ENCODE measurements around the gene CYP24A1.

CYP24A1 gene

GRCh38 chr20:54208548-54209176 is 34.9 kb upstream of the CYP24A1 start:
- peak overlapping the region; percentile 91 for H3K27ac Mint-ChIP-seq
- H3K27me3 Mint-ChIP-seq: no peaks in the 10 kb centered on the region
- peaks cover 66% of the 10 kb centered on the region for H3K4me1 Mint-ChIP-seq (ENCODE audit: low read depth)
- H3K9me3 Mint-ChIP-seq: no peaks in the 10 kb centered on the region
- no peak for DNase-seq
- H3K4me3 Mint-ChIP-seq: peak overlapping the region; percentile 95
- H3K36me3 Mint-ChIP-seq (ENCODE audit: low read depth): peaks cover 38% of the 10 kb centered on the region

DNA sequence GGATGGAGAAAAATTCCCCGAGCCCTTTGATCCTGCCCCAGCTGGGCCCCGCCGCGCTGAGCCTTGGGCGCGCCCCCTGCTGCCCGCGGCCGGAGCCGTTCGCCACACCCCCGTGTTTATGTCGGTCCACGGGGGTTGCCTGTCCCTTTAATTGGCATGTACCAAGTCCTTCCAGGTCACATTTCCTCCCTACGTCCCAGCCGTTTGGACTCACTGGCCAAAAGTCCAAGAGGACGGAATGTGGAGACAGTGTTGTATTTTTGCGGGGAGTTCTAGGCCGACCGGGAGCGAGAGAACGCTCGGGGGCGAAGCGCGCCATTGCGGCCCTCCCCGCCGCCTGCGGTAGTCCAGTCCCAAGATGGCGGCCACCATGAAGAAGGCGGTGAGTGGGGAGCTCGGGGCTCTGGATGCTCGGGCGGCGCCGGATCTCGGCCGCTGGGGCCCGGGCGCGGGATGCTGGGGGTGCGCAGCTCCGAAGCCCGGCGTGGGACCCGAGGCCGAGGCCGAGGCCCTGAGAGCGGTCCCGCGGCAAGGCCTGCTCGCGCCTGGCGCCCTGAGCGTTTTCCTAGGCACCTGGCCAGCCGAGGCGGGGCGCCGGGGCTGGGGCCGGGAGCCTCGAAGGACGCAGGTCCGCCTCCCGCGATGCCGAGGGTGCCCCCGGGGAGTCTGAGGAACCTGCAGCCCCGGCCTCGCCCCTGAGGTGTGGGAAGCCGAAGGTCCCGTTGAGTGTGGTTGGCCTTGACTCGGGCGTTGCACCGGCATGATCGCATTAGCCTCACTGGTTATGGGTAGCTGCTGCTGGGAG is 34.2 kb upstream of the CYP24A1 start, which contains the start of gene PFDN4:
PFDN4 (plus strand) TSS at position 345 of the 805 bp plus-strand sequence; CDS start at position 359, 14 bp downstream.
- peak within 1 kb of the TSS; percentile 95 for H3K4me3 Mint-ChIP-seq
- H3K36me3 Mint-ChIP-seq (ENCODE audit: low read depth): peaks cover 34% of the 10 kb centered on the region
- no peaks in the 10 kb centered on the region for H3K9me3 Mint-ChIP-seq
- peak; percentile 92 for DNase-seq
- no peaks in the 10 kb centered on the region for H3K27me3 Mint-ChIP-seq
- H3K27ac Mint-ChIP-seq: peak within 1 kb of the TSS; percentile 100
- peaks cover 63% of the 10 kb centered on the region for H3K4me1 Mint-ChIP-seq (ENCODE audit: low read depth)

DNA sequence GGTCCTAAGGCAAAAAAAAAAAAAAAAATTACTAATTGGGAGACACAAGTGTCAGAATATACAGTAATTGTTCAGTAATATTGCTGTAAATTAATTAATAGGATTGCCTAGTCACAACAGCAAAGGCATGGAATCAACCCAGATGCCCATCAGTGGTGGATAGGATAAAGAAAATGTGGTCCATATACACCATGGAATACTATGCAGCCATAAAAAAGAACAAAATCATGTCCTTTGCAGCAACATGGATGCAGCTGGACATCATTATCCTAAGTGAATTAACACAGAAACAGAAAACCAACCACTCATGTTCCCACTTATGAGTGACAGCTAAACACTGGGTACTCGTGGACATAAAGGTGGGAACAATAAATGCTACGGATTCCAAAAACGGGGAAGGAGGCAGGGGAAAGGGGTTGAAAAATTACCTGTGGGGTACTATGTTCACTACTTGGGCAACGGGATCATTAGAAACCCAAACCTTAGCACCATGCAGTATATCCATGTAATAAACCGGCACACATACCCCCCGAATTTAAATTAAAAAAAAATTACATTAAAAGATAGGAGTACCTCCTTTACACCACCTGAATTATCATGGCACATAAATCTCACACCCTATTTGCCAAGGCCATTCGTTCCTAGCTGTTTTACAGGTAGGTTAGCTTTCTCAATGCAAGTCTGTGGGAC is 33.4 kb upstream of the CYP24A1 start:
- Mint-ChIP-seq H3K4me3 (peak overlapping the region; percentile 95), H3K36me3 (ENCODE audit: low read depth) (peaks cover 27% of the 10 kb centered on the region), H3K27me3 (no peaks in the 10 kb centered on the region), H3K4me1 (ENCODE audit: low read depth) (peaks cover 55% of the 10 kb centered on the region), H3K27ac (peak overlapping the region; percentile 100), H3K9me3 (no peaks in the 10 kb centered on the region)
- DNase-seq: no peak

DNA sequence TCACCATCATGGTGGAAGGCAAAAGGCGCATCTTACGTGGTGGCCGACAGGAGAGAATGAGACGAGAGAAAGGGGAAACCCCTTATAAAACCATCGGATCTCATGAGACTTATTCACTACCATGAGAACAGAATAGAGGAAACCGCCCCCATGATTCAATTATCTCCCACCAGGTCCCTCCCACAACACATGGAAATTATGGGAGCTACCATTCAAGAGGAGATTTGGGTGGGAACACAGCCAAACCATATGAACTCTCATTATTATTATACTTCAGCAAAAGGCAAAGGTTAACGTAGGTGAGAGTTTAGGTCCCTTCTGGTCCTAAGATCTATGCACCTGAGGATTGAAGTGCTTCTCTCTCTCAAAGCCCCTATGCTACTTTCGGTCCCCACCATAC is 31.7 kb upstream of the CYP24A1 start:
- Mint-ChIP-seq H3K4me3 (no peak overlapping the region), H3K36me3 (ENCODE audit: low read depth) (peaks cover 10% of the 10 kb centered on the region), H3K27me3 (no peaks in the 10 kb centered on the region), H3K27ac (peak overlapping the region; percentile 75), H3K4me1 (ENCODE audit: low read depth) (peaks cover 39% of the 10 kb centered on the region), H3K9me3 (no peaks in the 10 kb centered on the region)
- no peak for DNase-seq

- H3K4me3 Mint-ChIP-seq: no peak overlapping the region
These were observed 30.7 kb upstream of the CYP24A1 start for GRCh38 chr20:54204481-54204880.

GRCh38 chr20:54204063-54204462 is 30.3 kb upstream of the CYP24A1 start:
- Mint-ChIP-seq H3K27ac (no peak overlapping the region), H3K9me3 (no peaks in the 10 kb centered on the region), H3K4me1 (ENCODE audit: low read depth) (peaks cover 25% of the 10 kb centered on the region), H3K4me3 (no peak overlapping the region), H3K36me3 (ENCODE audit: low read depth) (peaks cover 9% of the 10 kb centered on the region), H3K27me3 (no peaks in the 10 kb centered on the region)
- DNase-seq: no peak

More at GRCh38 chr20:54204481-54204880, 30.7 kb upstream of the CYP24A1 start:
- Mint-ChIP-seq H3K4me1 (ENCODE audit: low read depth) (peaks cover 29% of the 10 kb centered on the region), H3K27ac (no peak overlapping the region), H3K9me3 (no peaks in the 10 kb centered on the region), H3K27me3 (no peaks in the 10 kb centered on the region), H3K36me3 (ENCODE audit: low read depth) (peaks cover 9% of the 10 kb centered on the region)
- DNase-seq: no peak

DNA sequence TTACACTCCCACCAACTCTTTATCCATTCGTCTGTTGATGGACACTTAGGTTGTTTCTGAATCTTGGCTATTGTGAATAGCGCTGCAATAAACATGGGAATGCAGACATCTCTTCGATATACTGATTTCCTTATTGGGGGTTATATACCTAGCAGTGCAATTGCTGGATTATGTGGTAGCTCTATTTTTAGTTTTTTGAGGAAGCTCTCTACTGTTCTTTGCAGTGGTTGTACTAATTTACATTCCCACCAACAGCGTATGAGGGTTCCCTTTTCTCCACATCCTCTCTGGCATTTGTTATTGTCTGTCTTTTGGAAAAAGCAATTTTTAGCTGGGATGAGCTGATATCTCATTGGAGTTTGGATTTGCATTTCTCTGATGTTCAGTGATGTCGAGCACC is 29.5 kb upstream of the CYP24A1 start:
- DNase-seq: no peak
- no peaks in the 10 kb centered on the region for H3K9me3 Mint-ChIP-seq
- H3K27me3 Mint-ChIP-seq: no peaks in the 10 kb centered on the region
- no peak overlapping the region for H3K27ac Mint-ChIP-seq
- H3K4me1 Mint-ChIP-seq (ENCODE audit: low read depth): peaks cover 20% of the 10 kb centered on the region
- no peak overlapping the region for H3K4me3 Mint-ChIP-seq
- peaks cover 2% of the 10 kb centered on the region for H3K36me3 Mint-ChIP-seq (ENCODE audit: low read depth)

GRCh38 chr20:54201268-54201846 is 27.6 kb upstream of the CYP24A1 start:
- Mint-ChIP-seq H3K9me3 (no peaks in the 10 kb centered on the region), H3K4me3 (no peak overlapping the region)

DNA sequence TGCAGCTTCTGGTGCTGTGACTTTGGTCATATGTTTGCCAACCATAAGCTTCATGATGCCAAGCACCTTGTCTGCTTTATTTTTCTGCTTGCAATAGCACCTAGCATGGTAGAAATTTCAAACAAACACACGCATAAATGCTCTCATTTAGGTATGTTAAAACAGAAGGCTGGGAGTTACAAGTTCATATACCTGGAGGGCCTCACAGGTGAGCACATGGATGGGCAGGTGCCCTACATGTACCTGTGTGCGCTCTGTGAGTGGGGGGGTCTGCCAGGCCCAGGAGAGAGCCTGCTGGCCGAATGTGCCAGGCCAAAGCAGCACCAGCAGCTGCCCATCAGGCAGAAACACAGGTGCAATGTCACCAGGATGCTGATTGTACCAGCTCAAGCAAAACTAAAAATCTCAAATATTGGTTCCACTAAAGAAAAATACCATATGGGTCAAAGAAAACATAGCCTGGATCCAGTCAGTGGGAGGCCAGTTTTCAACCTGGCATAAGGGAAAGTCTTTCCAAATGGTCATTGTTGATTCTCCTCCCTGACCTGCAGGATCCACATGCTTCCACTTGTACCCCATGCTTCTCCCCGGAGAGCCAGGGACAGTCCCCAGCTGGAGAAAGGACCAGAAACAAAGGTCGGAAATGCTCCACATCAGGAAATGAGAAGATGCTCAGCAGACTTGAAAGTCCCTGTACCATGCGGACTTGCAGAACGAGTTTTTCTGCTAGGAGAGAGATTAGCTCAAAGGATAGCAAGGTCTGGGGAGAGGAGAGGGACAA is 26.9 kb upstream of the CYP24A1 start:
- peaks cover 8% of the 10 kb centered on the region for H3K4me1 Mint-ChIP-seq (ENCODE audit: low read depth)
- no peak for DNase-seq
- no peaks in the 10 kb centered on the region for H3K9me3 Mint-ChIP-seq
- no peak overlapping the region for H3K27ac Mint-ChIP-seq
- H3K36me3 Mint-ChIP-seq (ENCODE audit: low read depth): no peaks in the 10 kb centered on the region
- no peaks in the 10 kb centered on the region for H3K27me3 Mint-ChIP-seq
- H3K4me3 Mint-ChIP-seq: no peak overlapping the region

More at GRCh38 chr20:54201268-54201846, 27.6 kb upstream of the CYP24A1 start:
- Mint-ChIP-seq H3K27me3 (no peaks in the 10 kb centered on the region), H3K36me3 (ENCODE audit: low read depth) (no peaks in the 10 kb centered on the region), H3K4me1 (ENCODE audit: low read depth) (peaks cover 15% of the 10 kb centered on the region), H3K27ac (no peak overlapping the region)
- no peak for DNase-seq

- Mint-ChIP-seq H3K27ac (no peak overlapping the region), H3K9me3 (no peaks in the 10 kb centered on the region), H3K4me1 (ENCODE audit: low read depth) (no peaks in the 10 kb centered on the region), H3K36me3 (ENCODE audit: low read depth) (no peaks in the 10 kb centered on the region), H3K4me3 (no peak overlapping the region), H3K27me3 (peaks cover 2% of the 10 kb centered on the region)
- peak; percentile 81 for DNase-seq
These were observed 26.0 kb upstream of the CYP24A1 start for GRCh38 chr20:54199721-54200176.

- DNase-seq: no peak
- Mint-ChIP-seq H3K9me3 (no peaks in the 10 kb centered on the region), H3K27ac (no peak overlapping the region), H3K36me3 (ENCODE audit: low read depth) (no peaks in the 10 kb centered on the region), H3K4me1 (ENCODE audit: low read depth) (no peaks in the 10 kb centered on the region), H3K27me3 (peaks cover 2% of the 10 kb centered on the region), H3K4me3 (no peak overlapping the region)
These were observed 25.5 kb upstream of the CYP24A1 start for GRCh38 chr20:54199283-54199682.

DNA sequence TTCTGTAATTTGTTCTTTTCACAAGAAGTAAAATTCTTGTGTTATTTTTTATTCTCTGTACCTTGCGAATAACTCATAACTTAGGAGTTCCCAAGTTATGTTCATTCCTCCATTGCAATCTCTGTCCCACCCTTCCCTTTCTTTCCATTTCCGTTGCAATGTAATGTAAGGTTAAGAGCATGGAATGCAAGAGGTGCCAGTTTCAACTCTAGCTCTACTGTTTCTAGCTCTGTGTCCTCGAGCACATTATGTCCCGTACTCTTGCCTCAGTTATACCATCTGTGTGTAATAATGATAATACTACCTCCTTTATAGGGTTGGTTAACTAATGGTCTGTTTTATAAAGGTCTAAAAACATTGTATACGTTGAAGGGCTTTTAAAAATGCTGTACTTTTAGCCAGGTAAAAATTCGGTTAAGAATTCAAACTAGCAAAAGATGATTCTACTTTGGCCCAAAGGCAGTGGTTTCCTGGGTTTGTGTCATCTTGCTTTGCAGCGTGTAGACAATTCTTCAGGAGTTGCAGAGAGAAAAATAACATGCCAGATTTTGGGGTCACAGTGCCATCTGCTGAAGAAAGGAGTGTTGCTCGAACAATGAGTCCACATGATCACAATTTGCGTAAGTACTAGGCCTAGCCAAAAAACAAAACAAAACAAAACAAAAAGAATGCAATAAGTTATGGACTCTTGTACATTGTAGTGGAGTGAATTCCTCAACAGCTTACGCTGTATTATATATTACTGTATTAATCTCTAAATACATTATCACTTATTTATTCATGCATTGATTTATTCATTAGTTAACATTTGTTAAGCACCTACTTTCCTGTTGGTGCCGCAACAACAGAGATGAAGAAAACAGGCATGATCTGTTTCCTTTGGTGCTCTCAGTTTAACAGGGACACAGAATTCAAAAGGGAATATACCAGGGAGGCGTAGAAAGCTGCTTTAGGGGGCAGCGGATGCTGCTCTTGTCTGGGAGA is 24.1 kb upstream of the CYP24A1 start:
- no peak for DNase-seq
- Mint-ChIP-seq H3K27me3 (peaks cover 5% of the 10 kb centered on the region), H3K36me3 (ENCODE audit: low read depth) (no peaks in the 10 kb centered on the region), H3K4me3 (no peak overlapping the region), H3K4me1 (ENCODE audit: low read depth) (no peaks in the 10 kb centered on the region), H3K9me3 (no peaks in the 10 kb centered on the region), H3K27ac (no peak overlapping the region)

Data from activated T-cell treated with anti-CD3 and anti-CD28 coated beads, Interleukin-2, amount 50 U/mL, for 24 hours (primary cell).